Measurements from ENCODE around the gene SETBP1. TPM values are rescaled to one million over a fixed set of nuclear protein-coding genes. Genes with fewer than 3 reads are reported as not detected.

The SETBP1 gene
- total and polyA plus RNA-seq, 3 donors from 2014 or later: 6.2 to 34.7 (median 33.1) TPM

- Histone ChIP-seq H3K9me3 (no peaks in the 10 kb centered on the region), H3K4me1 (peaks cover 26% of the 10 kb centered on the region), H3K27ac (no peak overlapping the region), H3K4me3 (no peak overlapping the region), H3K36me3 (ENCODE audit: low read depth, missing control alignments) (no peaks in the 10 kb centered on the region), H3K27me3 (no peaks in the 10 kb centered on the region)
- 86 to 94% methylated on average over 2 of the region's 2 CpGs for WGBS, 2 donors
- no peak for TF ChIP-seq CTCF (IDR thresholded peaks at IDR 0.05)
- no peak for TF ChIP-seq POLR2A (IDR thresholded peaks at IDR 0.05)
- intact Hi-C loops (cut with DNase I; ENCODE audit: low total_unique reads): no loop called here
- no peak for DNase-seq
These were observed 24.5 kb downstream of the SETBP1 start for GRCh38 chr18:44705075-44705675.

- peak; percentile 27 for DNase-seq
- H3K4me1 ChIP-seq: peaks cover 14% of the 10 kb centered on the region
- WGBS, 2 donors: 42 to 51% methylated on average over 9 of the region's 9 CpGs
These were observed 27.9 kb downstream of the SETBP1 start for GRCh38 chr18:44708451-44709083.

GRCh38 chr18:44709307-44710126 lies 28.8 kb downstream of the SETBP1 start:
- Histone ChIP-seq H3K27ac (peak overlapping the region; percentile 62 to 65), H3K27me3 (no peaks in the 10 kb centered on the region), H3K36me3 (ENCODE audit: low read depth, missing control alignments) (no peaks in the 10 kb centered on the region), H3K4me3 (no peak overlapping the region), H3K9me3 (no peaks in the 10 kb centered on the region), H3K4me1 (peaks cover 14% of the 10 kb centered on the region)
- no peak for TF ChIP-seq CTCF (IDR thresholded peaks at IDR 0.05)
- TF ChIP-seq POLR2A (IDR thresholded peaks at IDR 0.05): no peak
- intact Hi-C loops (cut with DNase I; ENCODE audit: low total_unique reads): no loop called here
- 68% methylated on average over 9 of the region's 9 CpGs for WGBS, 2 donors
- no peak for DNase-seq

More at GRCh38 chr18:44708451-44709083, 27.9 kb downstream of the SETBP1 start:
- no peak overlapping the region for H3K4me3 ChIP-seq
- no peaks in the 10 kb centered on the region for H3K27me3 ChIP-seq
- TF ChIP-seq POLR2A (IDR thresholded peaks at IDR 0.05) (no peak), CTCF (IDR thresholded peaks at IDR 0.05) (no peak)
- intact Hi-C loops (cut with DNase I; ENCODE audit: low total_unique reads): no loop called here
- no peaks in the 10 kb centered on the region for H3K36me3 ChIP-seq (ENCODE audit: low read depth, missing control alignments)
- peak overlapping the region; percentile 62 to 65 for H3K27ac ChIP-seq
- H3K9me3 ChIP-seq: no peaks in the 10 kb centered on the region

GRCh38 chr18:44710931-44711330 lies 30.2 kb downstream of the SETBP1 start:
- intact Hi-C loops (cut with DNase I; ENCODE audit: low total_unique reads): no loop called here
- H3K4me1 ChIP-seq: peaks cover 16% of the 10 kb centered on the region
- no peak overlapping the region for H3K27ac ChIP-seq
- H3K4me3 ChIP-seq: no peak overlapping the region
- no peak for DNase-seq
- H3K36me3 ChIP-seq (ENCODE audit: low read depth, missing control alignments): no peaks in the 10 kb centered on the region
- H3K9me3 ChIP-seq: no peaks in the 10 kb centered on the region
- H3K27me3 ChIP-seq: no peaks in the 10 kb centered on the region
- TF ChIP-seq POLR2A (IDR thresholded peaks at IDR 0.05) (no peak), CTCF (IDR thresholded peaks at IDR 0.05) (no peak)
- WGBS, 2 donors: 92 to 94% methylated on average over 8 of the region's 8 CpGs
